ENCODE data around the gene ZNF575. TPM values are rescaled to one million over a fixed set of nuclear protein-coding genes. Genes with fewer than 3 reads are reported as not detected.
"Not testable (repeated sequence)": the region's sequence is repeated elsewhere in the genome, so short reads cannot be mapped to it uniquely, and the experiment has no call there.

Gene ZNF575
- total RNA-seq, 1 donor from 2014 or later: 4.1 TPM

DNA sequence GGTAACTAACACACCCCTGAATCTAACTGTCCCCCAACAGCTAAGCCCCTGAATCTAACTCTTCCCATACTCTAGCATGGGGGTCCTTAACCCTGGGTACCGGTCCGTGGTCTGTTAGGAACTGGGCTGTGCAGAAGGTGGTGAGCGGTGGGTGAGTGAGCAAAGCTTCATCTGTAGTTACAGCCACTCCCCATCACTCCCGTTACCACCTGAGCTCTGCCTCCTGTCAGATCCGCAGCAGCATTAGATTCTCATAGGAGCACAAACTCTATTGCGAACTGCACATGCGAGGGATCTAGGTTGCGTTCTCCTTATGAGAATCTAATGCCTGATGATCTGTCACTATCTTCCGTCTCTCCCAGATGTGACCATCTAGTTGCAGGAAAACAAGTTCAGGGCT, 22.3 kb upstream of the ZNF575 start:
- no peak for DNase-seq (ENCODE audit: low spot score)

GRCh38 chr19:43511324-43511723, 21.7 kb upstream of the ZNF575 start:
- DNase-seq (ENCODE audit: low spot score): no peak

- not testable (repeated sequence) for DNase-seq (ENCODE audit: low spot score)
Observed at GRCh38 chr19:43512399-43512798, 20.6 kb upstream of the ZNF575 start.

GRCh38 chr19:43518051-43518450, 14.9 kb upstream of the ZNF575 start:
- DNase-seq (ENCODE audit: low spot score): no peak

DNA sequence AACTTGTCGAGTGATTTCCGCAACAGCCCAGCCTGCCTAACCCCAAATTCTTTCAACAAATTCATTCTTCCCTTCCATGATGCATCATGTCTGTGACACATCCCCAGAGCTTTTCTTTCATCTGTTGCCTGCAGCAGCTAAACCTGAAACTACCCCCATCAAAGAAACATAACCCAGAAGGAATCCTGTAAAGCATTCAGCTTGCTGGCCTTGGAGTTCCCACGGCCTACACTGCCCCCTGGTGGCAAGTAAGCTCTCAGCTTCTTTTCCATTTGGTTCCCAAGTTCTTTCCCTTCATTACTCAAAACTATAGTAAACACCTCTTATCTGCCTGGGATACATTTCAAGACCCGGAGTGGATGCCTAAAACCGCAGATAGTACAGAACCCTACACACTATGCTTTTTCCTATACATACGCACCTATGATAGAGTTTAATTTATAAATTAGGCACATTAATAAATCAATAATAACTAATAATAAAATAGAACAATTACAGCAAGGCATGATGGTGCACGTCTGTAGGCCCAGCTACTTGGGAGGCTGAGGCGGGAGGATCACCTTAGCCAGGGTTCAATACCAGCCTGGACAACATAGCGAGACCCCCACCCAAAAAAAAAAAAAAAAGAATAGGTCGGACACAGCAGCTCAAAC, 13.4 kb upstream of the ZNF575 start:
- peak; percentile 74 for DNase-seq (ENCODE audit: low spot score)

DNA sequence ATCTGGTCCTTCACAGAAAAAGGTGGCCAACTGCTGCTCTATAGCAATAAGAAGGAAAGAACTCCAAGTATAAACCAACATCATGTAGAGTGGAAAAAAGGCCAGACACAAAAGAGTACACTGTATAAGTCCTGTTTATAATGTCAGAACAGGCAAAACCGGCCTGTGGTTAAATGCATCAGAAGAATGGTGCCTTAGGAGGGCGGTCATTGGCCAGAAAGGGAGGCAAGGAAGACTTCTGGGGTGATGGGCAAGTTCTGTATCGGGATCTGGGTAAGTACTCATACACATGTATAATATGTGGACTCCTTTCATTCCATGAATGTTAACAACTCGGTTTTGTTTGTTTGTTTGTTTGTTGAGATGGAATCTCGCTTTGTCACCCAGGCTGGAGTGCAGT, 10.1 kb upstream of the ZNF575 start:
- DNase-seq (ENCODE audit: low spot score): no peak

- not testable (repeated sequence) for DNase-seq (ENCODE audit: low spot score)
Observed at GRCh38 chr19:43523696-43524095, 9.3 kb upstream of the ZNF575 start.

DNA sequence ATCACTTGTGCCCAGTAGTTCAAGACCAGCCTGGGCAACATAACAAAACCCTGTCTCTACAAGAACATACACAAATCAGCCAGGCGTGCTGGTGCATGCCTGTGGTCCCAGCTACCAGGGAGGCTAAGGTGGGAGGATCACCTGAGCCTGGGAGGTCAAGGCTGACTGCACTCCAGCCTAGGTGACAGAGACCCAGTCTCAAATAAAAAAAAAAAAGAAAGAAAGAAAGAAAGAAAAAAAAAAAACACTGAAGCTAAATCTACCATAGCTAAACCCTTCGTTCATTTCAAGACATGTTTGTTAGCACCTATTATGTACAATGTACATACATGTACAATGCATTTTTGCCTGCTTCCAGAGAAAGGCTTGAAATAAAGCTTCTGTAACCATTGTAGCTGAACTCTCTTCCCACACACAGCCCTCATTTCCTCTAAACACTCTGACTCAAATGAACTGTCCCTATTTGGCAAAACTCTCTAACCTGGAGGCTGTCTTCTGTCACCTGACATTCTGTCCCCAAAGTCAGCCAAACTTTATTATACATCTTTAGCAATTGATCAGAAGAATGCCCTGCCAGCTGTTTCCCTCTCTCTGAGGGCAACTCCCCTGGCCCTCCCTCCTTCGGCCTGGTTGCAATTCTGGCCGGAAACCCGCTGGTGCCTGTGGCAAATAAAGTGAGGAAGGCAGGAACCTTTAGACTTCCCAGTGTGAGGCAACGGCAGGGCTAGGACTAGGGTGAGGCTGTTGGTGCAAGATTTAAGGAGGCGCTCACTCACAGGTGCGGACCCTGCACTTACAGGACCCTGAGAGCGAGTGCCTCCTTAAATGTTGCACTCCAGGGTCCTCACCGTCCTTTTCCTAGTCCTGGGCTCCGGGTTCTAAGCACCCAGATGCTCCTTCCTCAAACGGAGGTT, 7.8 kb upstream of the ZNF575 start:
- peak; percentile 58 for DNase-seq (ENCODE audit: low spot score)

GRCh38 chr19:43525836-43526771, 6.9 kb upstream of the ZNF575 start:
- DNase-seq (ENCODE audit: low spot score): no peak

DNA sequence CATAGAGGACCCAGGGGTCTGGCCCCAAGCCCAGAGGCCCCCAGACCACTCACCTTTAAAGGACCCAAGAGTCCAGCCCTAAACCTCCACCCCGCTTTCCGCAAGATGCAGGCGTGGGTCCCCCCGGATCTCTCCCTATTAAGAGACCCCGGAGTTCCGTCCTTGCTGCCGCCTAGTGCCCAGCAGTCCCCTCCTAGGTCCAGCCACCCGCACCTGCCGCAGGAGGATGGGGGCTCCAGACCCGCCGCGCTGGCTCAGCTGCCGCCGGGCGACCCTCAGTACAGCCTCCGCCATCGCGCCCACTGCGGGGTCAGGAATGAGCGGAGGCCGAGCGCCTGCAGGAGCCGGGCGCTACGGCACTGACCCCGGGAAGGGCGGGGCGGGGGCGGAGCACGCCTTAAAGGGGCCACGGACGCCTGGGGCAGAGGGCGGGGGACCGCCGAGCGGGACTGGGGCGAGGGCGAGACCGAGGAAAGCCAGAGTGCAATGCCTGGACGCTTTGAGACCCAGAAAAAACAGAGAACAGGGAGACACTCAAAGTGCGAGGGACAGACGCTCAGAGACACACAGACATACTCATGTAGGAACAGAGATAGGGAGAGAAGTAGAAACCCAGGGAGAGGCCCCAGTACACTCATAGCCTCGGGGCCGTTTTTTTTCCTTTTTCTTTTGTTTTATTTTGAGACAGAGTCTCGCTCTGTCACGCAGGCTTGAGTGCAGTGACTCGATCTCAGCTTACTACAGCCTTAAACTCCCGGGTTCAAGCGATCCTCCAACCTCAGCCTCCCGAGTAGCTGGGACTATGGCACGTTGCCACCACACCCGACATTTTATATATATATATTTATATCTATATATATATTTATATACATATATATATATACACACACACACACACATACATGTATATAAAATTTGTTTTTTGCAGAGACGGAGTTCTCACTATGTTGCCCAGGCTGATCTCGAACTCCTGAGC, 5.8 kb upstream of the ZNF575 start, which contains the start of gene ETHE1:
TSS of gene ETHE1 (minus strand) at position 318 of the 976 bp plus-strand sequence. CDS start at position 294, 24 bp downstream.
- peak; percentile 73 for DNase-seq (ENCODE audit: low spot score)

DNA sequence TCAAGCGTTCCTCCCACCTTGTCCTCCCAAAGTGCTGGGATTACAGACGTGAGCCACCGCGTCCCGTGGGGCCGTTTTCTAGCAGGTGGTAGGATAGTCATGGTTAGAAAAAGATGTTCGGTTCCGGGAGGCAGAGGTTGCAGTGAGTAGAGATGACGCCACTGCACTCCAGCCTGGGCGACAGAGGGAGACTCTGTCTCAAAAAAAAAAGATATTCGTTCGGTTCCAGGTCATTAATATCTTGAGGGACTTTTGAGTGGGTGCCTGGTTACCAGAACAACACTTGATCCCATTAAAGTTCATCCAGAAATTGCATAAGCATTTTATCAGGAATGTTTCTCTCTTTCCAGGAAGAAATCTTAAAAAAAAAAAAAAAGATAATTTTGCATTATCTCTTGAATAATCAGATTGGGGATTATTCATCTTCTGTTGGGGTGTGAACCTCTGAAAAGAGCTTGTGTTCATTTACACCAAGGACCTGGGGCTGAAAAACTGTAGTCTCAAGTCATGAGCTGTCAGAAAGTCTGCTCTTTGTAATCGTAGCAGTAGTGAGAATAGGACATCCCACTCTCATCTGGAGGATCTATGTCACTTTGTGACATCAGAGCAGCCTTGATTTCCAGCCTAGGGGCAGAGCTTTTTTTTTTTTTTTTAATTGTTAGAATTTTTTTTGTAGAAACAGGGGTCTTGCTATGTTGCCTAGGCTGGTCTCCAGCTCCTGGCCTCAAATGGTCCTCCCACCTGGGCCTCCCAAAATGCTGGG, 4.9 kb upstream of the ZNF575 start:
- DNase-seq (ENCODE audit: low spot score): no peak

DNA sequence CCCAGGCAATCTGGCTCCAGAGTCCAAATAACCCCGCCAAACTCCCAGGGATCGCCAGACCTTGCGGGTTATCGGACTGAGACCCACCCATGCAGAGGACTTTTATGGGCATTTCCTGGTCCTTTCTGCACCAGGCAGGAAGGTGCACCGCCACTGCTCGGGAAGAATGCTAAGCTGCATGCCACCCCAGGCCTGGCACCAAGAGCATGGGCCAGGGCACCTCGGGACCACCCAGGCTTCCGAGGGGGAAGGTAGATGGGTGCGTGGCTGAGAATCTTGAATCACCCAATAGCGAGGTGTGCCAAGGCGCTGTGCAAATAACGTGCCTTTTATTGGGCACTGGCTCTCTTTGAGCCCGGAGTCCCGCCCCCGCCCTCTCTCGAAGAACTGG, 422 bp upstream of the ZNF575 start:
- no peak for DNase-seq (ENCODE audit: low spot score)

DNA sequence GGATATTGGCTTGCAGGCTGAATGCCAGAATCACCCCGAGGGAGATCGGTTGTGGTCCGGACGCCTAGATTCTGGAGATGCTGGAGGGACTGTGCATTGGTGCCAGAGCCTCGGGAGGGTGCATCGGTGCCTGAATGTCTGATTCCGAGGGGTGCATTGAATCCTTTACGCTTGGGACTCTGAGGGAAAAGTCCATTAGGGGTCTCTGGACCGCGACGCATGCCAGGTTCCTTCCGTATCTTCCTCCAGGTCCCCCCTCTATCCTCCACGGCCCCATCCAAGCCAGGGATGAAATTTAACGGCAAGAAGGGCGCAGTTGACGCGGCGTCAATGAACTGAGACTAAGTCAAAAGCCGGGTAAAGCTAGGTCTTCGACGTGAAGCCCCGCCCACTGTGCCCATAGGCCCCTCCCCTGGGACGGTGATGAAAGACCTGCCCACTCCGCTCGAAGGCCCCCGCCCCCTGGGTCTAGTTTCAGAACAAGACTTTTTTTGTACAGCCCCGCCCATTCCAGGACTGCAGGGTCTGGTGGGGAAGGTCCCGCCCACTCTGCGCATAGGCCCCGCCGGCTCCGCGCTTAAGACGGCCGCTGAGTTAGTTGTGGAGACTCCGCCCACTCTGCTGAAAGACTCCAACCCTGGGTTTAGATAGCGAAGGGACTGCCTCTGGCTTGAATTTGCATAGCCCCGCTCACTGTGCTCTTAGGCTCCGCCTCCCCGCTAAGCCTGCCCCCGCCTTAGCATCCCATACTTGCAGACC, 737 bp downstream of the ZNF575 start:
- DNase-seq (ENCODE audit: low spot score): peak; percentile 99

DNA sequence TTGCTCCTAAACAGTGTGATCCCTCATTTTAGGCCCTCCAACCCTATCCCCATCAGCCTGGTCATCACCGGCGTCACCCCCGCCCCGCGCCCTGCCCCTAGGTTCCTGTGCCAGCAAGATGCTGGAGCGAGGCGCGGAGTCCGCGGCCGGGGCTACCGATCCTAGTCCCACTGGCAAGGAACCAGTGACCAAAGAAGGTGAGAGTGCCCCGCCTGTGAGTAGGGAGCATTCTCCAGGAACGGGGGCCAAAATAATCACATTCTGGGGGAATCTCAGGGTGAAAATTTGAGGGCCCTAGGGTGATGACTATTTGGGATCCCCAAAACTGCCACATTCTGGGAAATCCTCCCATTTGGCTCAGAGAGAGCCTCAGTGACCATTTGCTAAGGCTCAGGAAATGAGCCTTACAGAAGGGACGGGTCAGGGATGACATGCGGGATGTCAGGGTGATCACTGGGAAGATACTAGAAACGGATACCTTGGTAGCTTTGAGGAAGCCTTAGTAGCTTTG, 1.4 kb downstream of the ZNF575 start:
- DNase-seq (ENCODE audit: low spot score): no peak

DNA sequence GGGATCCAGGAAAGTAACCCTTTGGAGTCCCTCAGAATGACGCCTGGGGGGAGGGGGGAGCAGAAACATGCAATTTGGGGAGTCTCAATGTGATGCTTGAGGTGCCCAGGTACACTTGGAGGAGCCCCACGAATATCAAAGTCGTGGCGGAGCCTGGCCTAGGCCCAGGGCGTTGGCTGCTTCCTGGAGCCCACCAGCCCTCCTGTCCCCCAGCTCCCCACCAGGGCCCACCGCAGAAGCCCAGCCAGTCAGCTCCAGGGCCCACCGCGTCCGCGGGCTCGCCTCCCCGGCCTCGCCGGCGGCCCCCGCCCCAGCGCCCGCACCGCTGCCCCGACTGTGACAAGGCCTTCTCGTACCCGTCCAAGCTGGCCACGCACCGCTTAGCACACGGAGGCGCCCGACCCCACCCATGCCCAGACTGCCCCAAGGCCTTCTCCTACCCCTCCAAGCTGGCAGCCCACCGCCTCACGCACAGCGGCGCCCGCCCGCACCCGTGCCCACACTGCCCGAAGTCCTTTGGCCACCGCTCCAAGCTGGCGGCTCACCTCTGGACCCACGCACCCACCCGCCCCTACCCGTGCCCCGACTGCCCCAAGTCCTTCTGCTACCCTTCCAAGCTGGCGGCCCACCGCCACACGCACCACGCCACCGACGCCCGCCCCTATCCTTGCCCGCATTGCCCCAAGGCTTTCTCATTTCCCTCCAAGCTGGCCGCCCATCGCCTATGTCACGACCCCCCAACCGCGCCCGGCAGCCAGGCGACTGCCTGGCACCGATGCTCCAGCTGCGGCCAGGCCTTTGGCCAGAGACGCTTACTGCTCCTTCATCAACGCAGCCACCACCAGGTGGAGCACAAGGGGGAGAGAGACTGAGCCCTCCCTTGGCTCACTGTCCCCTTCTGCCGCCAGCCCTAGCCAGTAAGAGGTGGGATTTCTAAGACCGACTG, 2.1 kb downstream of the ZNF575 start:
- peak; percentile 49 for DNase-seq (ENCODE audit: low spot score)

DNA sequence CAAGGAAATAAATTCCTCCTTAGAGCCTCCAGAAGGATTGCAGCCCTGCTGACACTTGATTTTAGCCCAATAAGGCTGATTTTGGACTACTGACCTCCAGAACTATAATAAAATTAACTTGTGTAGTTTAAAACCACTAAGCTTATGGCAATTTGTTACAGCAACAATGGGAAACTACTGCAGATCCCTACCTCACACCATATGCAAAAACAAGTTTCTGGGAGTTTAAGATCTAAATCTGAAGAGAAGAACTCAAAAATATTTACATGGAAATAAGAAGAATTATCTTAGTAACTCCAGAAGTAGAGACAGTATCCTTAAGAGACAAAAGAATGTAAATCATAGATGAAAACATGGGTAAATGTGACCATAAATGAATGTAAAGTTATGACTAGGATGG, 5.9 kb downstream of the ZNF575 start:
- no peak for DNase-seq (ENCODE audit: low spot score)

DNA sequence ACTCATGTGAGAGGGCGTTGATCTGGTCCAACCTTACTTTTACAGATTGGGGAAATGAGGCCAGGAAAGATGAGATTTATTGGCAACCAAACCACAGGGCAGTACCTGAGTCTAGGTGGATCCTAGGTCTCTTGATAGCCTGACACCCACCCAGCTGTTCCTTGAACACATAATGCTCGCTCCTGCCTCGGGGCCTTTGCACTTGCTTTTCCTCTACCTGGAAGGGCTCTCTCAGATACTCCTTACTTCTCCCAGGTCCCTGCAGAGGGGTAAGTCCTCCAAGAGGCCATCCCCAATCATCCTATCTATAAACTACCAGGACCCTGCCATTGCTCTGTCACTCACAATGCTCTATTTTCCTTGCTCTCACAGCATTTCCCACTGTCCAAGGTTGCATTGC, 7.4 kb downstream of the ZNF575 start:
- no peak for DNase-seq (ENCODE audit: low spot score)
